Activated T-helper 2 cell treated with anti-CD3 and anti-CD28 coated beads, Interferon-gamma antibody, Interleukin-2, Interleukin-4, amounts not matched to agents 10 μg/mL and 5 μg/mL and 100 μg/mL, durations not matched to agents 14 hours and 24 hours and 36 hours (primary cell): ENCODE data around the gene ISG20. TPM values are rescaled to one million over a fixed set of nuclear protein-coding genes. Genes with fewer than 3 reads are reported as not detected.

ENCODE experiments used
- DNase-seq: peaks from one replicate; pipeline ENCODE4 v3.0.0; 2021; ENCODE audit warnings: low spot score
- H3K27ac Mint-ChIP-seq: one replicate; pipeline ENCODE4 v1.8.0; 2021; ENCODE audit warnings: mixed read lengths
- H3K27me3 Mint-ChIP-seq: one replicate; pipeline ENCODE4 v1.8.0; 2021; ENCODE audit warnings: low read depth, mixed read lengths
- H3K36me3 Mint-ChIP-seq: one replicate; pipeline ENCODE4 v1.8.0; 2021; ENCODE audit warnings: low read depth, mixed read lengths
- H3K4me1 Mint-ChIP-seq: one replicate; pipeline ENCODE4 v1.8.0; 2021; ENCODE audit warnings: low read depth, mixed read lengths
- H3K4me3 Mint-ChIP-seq: one replicate; pipeline ENCODE4 v1.8.0; 2021; ENCODE audit warnings: low read depth, mild to moderate bottlenecking, moderate library complexity, mixed read lengths
- H3K9me3 Mint-ChIP-seq: one replicate; pipeline ENCODE4 v1.8.0; 2021; ENCODE audit warnings: mixed read lengths
- intact Hi-C: fragments of 100-400 bp; cut with micrococcal nuclease; formaldehyde crosslinking; loops from one replicate; pipeline ENCODE4 v1.15.1; 2023
- total RNA-seq: library from RNA; stranded (reverse); gene quantifications from 2 replicates; pipeline ENCODE4 v1.2.3, GENCODE V29; 2022

ISG20 gene
- total RNA-seq, 1 donor from 2014 or later, result 36.3 TPM

DNA sequence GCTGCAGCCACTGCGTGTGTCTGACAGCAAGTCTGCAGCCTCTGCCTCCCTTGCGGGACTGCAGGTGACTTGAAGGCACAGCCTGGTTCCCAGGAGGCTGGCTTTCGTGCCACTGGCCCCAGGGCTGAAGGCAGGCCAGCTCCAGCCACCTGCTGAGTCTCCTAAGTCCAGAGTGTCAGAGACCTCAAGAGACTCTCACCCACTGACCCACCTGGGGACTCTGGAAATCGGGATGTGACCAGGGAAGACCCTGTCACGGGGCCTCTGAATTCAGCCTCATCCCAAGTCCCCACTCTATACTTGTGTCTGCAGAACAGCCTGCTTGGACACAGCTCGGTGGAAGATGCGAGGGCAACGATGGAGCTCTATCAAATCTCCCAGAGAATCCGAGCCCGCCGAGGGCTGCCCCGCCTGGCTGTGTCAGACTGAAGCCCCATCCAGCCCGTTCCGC, 16.3 kb downstream of the ISG20 start:
- peaks cover 18% of the 10 kb centered on the region for H3K36me3 Mint-ChIP-seq
- intact Hi-C loops, result no loop called here
- H3K9me3 Mint-ChIP-seq, result no peaks in the 10 kb centered on the region
- DNase-seq, result no peak
- no peak overlapping the region for H3K27ac Mint-ChIP-seq
- no peaks in the 10 kb centered on the region for H3K27me3 Mint-ChIP-seq
- H3K4me1 Mint-ChIP-seq, result peaks cover 5% of the 10 kb centered on the region
- H3K4me3 Mint-ChIP-seq, result no peak overlapping the region

DNA sequence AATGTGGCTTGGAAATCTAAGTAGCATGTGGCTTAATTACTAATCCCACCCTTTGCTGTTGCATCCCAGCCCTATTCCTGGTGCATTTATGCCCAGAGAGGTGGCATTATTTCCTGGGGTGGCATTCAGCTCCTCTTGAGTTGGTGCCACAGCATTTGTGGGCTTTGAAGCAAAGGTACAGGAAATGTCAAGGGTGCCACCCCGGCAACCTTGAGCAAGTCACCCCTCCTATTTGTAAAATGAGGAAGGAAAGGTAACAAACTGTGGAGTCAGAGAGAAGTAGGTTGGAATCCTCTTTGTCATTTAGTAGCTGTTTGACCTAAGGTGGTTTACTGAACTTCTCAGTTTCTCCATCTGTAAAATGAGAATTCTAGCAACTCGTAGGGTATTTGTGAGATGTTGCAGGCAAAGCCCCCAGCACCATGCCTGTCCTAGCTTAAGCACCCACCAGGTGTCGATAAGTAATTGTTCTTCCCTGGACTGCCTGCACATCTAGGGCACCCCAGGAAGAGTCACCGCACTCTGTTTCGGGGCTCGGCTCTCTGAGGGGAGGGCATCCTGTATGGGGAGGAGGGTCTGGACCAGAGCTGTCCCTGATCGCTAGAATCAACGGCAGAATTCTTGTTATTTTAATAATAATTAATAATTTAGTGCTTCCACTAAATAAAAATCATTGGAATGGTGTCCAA, 17.1 kb downstream of the ISG20 start:
- Mint-ChIP-seq H3K36me3 (peaks cover 18% of the 10 kb centered on the region), H3K4me3 (no peak overlapping the region), H3K4me1 (peaks cover 10% of the 10 kb centered on the region), H3K9me3 (no peaks in the 10 kb centered on the region), H3K27ac (no peak overlapping the region), H3K27me3 (no peaks in the 10 kb centered on the region)
- no peak for DNase-seq
- intact Hi-C loops, result no loop called here

DNA sequence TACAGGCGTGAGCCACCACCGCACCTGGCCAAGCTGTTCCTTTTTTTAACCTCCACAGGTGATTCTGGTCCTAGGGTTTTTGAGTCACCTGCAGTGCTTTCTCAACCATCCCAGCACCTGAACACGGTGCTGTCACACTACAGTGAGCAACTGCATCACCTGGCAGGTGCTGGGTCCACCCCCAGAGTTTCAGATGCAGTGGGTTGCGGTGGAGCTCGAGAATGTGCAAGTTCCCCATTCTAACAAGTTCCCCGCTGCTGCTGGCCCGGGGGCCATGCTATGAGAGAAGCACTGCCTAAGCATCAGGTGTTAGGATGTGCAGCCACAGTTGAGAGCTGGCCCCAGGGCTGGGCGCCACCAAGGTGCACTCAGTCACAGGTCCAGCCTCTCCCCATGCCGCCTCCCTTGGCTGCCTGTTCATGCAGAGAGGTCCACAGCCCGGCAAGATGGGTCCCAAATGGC, 18.0 kb downstream of the ISG20 start:
- Mint-ChIP-seq H3K27me3 (no peaks in the 10 kb centered on the region), H3K4me3 (no peak overlapping the region), H3K4me1 (peaks cover 5% of the 10 kb centered on the region), H3K27ac (no peak overlapping the region), H3K36me3 (peaks cover 11% of the 10 kb centered on the region), H3K9me3 (no peaks in the 10 kb centered on the region)
- intact Hi-C loops, result no loop called here
- no peak for DNase-seq

DNA sequence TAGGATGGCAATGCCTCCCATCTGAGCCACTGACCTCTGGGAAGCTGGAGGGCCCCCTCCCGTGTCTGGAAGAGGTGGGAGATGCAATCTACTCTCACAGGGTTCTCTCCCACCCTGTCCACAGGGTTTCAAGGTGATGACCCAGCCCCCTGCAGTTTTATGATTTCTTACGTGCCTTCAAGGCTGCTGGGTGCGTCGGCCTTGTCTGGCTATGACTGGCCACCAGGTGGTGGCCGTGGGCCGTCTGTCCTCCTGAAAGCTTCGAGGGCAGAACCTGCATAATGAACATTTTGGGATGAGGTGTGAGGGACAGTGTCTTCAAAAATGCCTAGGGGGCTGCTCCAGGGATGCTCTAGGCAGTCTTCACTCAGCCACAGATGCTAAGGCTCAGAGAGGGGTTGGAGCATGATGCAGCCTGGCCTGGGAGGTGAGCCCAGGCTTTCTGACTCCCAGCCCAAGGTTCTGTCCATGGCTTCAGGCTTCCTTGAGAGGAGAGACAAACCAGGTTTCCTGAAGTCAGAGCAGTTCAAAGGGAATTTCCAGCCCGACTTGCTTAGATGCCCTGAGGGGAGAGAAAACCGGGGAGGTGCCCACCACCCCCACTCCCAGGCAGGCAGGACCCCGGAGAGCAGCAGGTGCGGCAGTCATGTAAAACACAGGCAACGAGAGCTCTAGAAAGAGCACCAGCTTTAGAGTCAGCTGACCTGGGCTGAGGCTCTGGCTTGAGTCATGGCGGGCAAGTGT, 18.7 kb downstream of the ISG20 start:
- peaks cover 5% of the 10 kb centered on the region for H3K4me1 Mint-ChIP-seq
- intact Hi-C loops, result no loop called here
- no peaks in the 10 kb centered on the region for H3K9me3 Mint-ChIP-seq
- H3K36me3 Mint-ChIP-seq, result peaks cover 8% of the 10 kb centered on the region
- no peak overlapping the region for H3K4me3 Mint-ChIP-seq
- H3K27ac Mint-ChIP-seq, result no peak overlapping the region
- DNase-seq, result no peak
- H3K27me3 Mint-ChIP-seq, result no peaks in the 10 kb centered on the region

DNA sequence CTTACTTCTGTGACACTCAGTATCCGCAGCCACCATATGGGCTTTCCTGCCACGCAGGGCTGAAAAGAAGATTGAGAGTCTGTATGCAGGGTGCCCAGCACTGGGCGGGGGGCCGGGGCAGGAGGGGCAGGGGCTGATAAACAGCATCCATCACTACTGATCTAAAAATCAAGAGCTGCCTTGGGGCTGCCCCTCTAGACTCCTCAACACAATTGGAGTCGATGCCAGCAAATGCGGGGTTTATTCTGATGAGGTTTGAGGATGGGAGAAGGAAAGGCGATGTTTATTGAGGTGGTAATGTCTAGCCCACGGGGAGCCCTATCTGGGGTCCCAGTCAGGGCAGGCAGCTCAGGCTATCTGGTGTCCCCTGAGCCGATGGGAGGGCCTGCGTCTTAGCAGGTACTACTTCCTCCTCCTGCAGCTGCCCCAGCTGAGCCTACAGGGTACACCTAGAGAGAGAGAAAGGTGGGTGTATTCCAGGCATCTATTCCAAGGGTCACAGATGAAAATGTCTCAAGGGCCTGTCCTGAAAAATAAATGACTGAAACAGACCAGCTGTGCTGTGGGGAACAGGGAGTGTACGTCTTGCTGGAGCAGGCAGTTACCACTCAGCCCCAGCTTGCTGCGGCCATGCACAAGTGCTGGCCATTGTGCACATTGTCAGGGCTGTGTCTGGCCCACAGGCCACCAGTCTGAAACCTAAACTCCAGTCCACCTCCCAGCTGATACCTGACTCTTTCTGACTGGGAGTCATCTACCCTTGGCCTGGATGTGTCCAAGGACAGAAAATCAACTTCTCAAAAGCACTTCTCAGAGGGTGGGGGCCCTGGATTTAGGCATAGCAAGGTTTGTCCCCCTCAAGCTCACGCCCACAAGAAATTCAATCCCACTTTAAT, 19.5 kb downstream of the ISG20 start:
- Mint-ChIP-seq H3K27ac (no peak overlapping the region), H3K27me3 (no peaks in the 10 kb centered on the region), H3K4me1 (peaks cover 5% of the 10 kb centered on the region), H3K9me3 (no peaks in the 10 kb centered on the region), H3K36me3 (peaks cover under 1% of the 10 kb centered on the region), H3K4me3 (no peak overlapping the region)
- intact Hi-C loops, result no loop called here
- DNase-seq, result no peak

DNA sequence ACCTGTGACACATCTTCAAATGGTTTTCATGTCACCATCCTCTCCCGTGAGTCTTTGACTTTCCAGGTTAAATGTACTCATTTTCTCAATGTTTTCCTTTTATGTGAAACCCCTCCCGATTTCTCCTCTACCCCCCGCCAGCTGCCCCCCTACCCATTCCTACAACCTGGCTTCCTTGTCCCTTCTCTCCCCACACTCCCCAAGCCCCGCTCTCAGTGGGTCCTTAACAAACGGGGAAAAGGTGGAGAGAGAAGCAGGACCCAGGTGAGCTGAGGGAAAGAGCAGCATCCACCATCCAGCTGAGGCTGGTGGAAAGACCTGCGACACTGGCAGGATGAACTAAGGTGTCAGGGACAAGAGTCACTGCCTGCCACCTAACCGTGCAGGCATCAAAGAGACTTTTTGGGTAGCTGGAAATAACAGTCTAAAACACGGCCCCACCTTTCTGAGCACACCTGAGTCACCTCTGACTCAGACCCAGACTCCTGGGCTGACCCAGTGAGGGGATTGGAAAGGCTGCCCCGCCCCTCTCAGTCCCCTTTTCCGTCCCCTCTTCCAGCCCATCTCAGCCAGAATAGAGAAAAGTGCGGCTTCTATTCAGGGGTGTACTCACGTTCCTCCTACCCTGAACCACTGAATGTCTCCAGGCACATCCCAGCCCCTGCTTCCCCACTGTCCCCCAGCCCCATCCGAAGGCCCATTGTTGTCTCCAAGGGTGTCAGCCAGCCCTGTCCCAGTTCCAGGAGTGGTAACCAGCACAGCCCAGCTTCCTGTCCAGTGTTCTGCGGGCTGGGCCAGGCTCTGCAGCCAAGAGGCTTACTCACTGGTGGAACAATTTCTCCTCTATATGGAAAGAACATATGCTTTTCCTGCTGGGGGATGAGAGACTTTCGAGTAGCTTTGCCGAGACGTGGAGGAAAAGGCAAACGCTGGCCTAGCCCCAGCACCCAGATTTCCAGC, 20.4 kb downstream of the ISG20 start:
- Mint-ChIP-seq H3K4me1 (peaks cover 5% of the 10 kb centered on the region), H3K27me3 (no peaks in the 10 kb centered on the region)

DNA sequence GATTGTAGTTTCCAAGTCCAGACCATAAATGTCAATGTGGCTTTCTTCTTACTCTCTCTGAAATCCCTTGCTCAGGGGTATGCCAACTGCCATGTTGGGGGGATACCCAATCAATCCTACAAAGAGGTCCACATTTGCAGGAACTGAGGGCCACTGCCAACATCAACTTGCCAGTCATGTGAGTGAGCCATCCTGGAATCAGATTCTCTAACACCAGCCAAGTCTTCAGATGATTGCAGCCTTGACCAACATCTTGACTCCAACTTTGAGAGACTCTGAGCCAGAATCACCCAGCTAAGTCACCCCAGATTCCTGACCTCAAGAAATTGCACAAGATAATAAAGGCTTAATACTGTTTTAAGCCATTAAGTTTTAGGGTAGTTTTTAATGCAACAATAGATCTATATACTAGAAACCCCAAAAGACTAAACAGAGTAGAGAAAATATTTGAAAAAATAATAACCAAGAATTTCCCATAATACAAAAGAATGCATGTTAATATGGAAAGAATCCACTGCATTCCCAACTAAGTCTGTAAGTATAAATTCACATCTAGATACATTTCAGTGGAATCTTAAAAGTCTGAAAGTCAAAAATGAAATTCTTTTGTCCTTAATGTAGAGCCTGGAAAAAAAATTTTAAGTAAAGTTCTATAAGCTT, 22.4 kb downstream of the ISG20 start:
- Mint-ChIP-seq H3K36me3 (no peaks in the 10 kb centered on the region), H3K4me3 (no peak overlapping the region), H3K4me1 (peaks cover 6% of the 10 kb centered on the region), H3K27me3 (no peaks in the 10 kb centered on the region), H3K27ac (no peak overlapping the region), H3K9me3 (no peaks in the 10 kb centered on the region)
- no peak for DNase-seq
- intact Hi-C loops, result loop anchor here (5.0 kb wide), 1 partner anchor 184 kb away; no protein-coding TSS in a partner anchor

More for the DNA sequence above, 20.4 kb downstream of the ISG20 start:
- Mint-ChIP-seq H3K4me3 (no peak overlapping the region), H3K9me3 (no peaks in the 10 kb centered on the region), H3K36me3 (no peaks in the 10 kb centered on the region), H3K27ac (no peak overlapping the region)
- DNase-seq, result no peak
- intact Hi-C loops, result no loop called here

DNA sequence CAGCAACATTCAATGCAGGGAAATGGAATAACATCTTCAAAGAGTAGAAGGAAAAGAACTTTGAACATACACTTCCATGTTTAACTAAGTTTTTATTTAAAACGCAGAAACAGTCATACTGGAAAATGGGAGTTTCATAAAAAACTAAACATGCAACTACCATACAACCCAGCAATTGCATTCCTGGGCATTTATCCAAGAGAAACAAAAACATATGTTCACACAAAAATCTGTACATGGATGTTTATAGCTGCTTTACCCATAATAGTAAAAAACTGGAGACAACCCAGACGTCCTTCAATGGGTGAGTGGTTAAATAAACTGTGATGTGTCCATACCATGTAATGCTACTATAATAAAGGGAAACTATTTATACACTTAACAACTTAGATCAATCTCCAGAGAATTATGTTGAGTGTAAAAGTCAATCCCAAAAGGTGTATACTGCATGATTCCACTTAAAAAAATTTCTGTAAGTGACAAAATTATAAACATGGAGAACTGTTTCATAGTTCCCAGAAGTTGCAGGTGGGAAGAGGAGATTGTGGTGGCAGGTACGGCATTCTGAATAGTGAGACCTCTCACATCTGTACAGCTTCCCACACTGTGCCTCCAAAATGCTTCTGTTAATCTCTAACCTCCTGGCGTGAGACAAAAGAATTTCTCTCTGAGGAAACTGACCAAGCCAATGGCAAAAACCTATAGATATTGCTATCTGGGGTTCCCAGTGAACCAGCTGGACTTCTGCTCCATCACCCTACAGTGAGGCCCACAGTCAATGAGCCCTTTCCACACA, 23.1 kb downstream of the ISG20 start:
- H3K36me3 Mint-ChIP-seq, result no peaks in the 10 kb centered on the region
- H3K27ac Mint-ChIP-seq, result no peak overlapping the region
- no peak for DNase-seq
- peaks cover 6% of the 10 kb centered on the region for H3K4me1 Mint-ChIP-seq
- H3K27me3 Mint-ChIP-seq, result no peaks in the 10 kb centered on the region
- H3K4me3 Mint-ChIP-seq, result no peak overlapping the region
- intact Hi-C loops, result loop anchor here (5.0 kb wide), 1 partner anchor 185 kb away; no protein-coding TSS in a partner anchor
- H3K9me3 Mint-ChIP-seq, result no peaks in the 10 kb centered on the region

DNA sequence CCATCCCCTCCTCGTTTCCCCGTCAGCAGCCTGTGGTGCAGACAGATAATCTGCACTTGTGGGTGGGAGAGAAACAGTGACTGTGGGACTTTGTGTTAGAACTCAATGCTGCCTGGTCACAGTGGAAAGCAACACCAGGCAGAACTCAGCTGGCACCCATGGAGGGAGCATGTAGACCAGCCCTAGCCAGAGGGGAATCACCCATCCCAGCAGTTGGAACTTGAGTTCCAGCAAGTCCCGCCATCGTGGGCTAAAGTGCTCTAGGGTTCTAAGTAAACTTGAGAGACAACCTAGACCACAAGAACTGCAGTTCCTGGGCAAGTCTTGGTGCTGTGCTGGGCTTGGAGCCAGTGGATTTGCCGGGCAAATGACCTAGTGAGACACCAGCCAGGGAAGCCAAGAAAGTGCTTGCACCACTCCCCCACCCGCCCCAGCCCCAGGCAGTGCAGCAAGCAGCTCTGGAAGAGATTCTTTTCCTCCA, 24.4 kb downstream of the ISG20 start:
- peaks cover 6% of the 10 kb centered on the region for H3K4me1 Mint-ChIP-seq
- H3K27me3 Mint-ChIP-seq, result peaks cover 9% of the 10 kb centered on the region
- intact Hi-C loops, result loop anchor here (5.0 kb wide), 1 partner anchor 186 kb away; no protein-coding TSS in a partner anchor
- H3K36me3 Mint-ChIP-seq, result no peaks in the 10 kb centered on the region
- DNase-seq, result no peak
- H3K27ac Mint-ChIP-seq, result no peak overlapping the region
- no peak overlapping the region for H3K4me3 Mint-ChIP-seq
- no peaks in the 10 kb centered on the region for H3K9me3 Mint-ChIP-seq

DNA sequence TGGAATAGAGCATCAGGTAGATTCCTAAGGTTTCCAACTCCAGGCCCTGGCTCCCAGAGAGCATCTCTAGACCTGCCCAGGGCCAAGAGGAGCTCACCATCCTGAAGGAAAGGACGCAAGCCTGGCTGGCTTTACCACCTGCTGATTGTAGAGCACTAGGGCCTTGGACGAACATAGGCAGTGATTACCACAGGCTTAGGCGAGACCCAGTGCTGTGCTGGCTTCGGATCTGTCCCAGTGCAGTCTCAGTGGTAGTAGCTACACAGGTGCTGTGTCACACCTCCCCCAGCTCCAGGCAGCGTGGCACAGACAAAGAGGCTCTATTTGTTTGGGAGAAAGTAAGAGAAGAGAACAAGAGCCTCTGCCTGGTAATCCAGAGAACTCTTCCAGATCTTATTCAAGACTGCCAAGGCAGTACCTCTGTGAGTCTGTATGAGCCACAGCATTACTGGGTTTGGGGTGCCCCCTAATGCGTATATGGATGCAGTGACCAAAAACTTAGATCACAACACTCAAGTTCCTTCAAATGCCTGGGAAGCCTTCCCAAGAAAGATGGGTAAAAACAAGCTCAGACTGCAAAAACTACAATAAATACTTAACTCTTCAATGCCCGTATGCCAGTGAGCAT, 25.4 kb downstream of the ISG20 start:
- no peak overlapping the region for H3K27ac Mint-ChIP-seq
- H3K4me1 Mint-ChIP-seq, result peaks cover 6% of the 10 kb centered on the region
- no peak overlapping the region for H3K4me3 Mint-ChIP-seq
- intact Hi-C loops, result loop anchor here (1.0 to 5.0 kb wide), 2 partner anchors 40 to 187 kb away; no protein-coding TSS in a partner anchor
- H3K36me3 Mint-ChIP-seq, result no peaks in the 10 kb centered on the region
- no peak for DNase-seq
- no peaks in the 10 kb centered on the region for H3K9me3 Mint-ChIP-seq
- peaks cover 16% of the 10 kb centered on the region for H3K27me3 Mint-ChIP-seq
